ENCODE data around the gene ECPAS. TPM values are rescaled to one million over a fixed set of nuclear protein-coding genes. Genes with fewer than 3 reads are reported as not detected.
"Not testable (repeated sequence)": the region's sequence is repeated elsewhere in the genome, so short reads cannot be mapped to it uniquely, and the experiment has no call there.

ECPAS gene
- 62.0 TPM for polyA plus RNA-seq (2013, experiment 1 of 2)
- polyA plus RNA-seq (2013, experiment 2 of 2): 61.2 TPM

- Histone ChIP-seq H3K27me3 (ENCODE audit: insufficient read depth, low read length) (no peaks in the 10 kb centered on the region), H3K27ac (ENCODE audit: low read depth, low read length) (peak within 1 kb of the TSS; percentile 88), H3K36me3 (ENCODE audit: insufficient read depth, low read length) (no peaks in the 10 kb centered on the region), H3K4me1 (ENCODE audit: insufficient read depth, low read length) (peaks cover 11% of the 10 kb centered on the region), H3K4me3 (ENCODE audit: low read length) (peak within 1 kb of the TSS; percentile 68), H3K9me3 (ENCODE audit: insufficient read depth, low read depth, low read length) (no peaks in the 10 kb centered on the region), H3K9ac (ENCODE audit: low read depth, low read length) (peak within 1 kb of the TSS; percentile 96)
- under 1% methylated on average over 101 of the region's 101 CpGs for WGBS
Observed at GRCh38 chr9:111483858-111484571, at the start of gene ECPAS. Gene ECPAS (minus strand): TSS chr9:111484383. CDS start chr9:111472918, 11,465 bp downstream.

- Histone ChIP-seq H3K9ac (ENCODE audit: low read depth, low read length) (no peak overlapping the region), H3K4me3 (ENCODE audit: low read length) (no peak overlapping the region), H3K36me3 (ENCODE audit: insufficient read depth, low read length) (peaks cover 87% of the 10 kb centered on the region), H3K27ac (ENCODE audit: low read depth, low read length) (no peak overlapping the region), H3K4me1 (ENCODE audit: insufficient read depth, low read length) (peaks cover 19% of the 10 kb centered on the region), H3K27me3 (ENCODE audit: insufficient read depth, low read length) (no peaks in the 10 kb centered on the region), H3K9me3 (ENCODE audit: insufficient read depth, low read depth, low read length) (peaks cover 33% of the 10 kb centered on the region)
- WGBS: 94% methylated on average over 5 of the region's 5 CpGs
Observed at GRCh38 chr9:111533099-111533790, 49.1 kb upstream of the ECPAS start.

- no peak overlapping the region for H3K27ac ChIP-seq (ENCODE audit: low read depth, low read length)
- 97% methylated on average over 4 of the region's 4 CpGs for WGBS
- no peaks in the 10 kb centered on the region for H3K27me3 ChIP-seq (ENCODE audit: insufficient read depth, low read length)
- peaks cover 84% of the 10 kb centered on the region for H3K36me3 ChIP-seq (ENCODE audit: insufficient read depth, low read length)
- peaks cover 32% of the 10 kb centered on the region for H3K4me1 ChIP-seq (ENCODE audit: insufficient read depth, low read length)
- H3K4me3 ChIP-seq (ENCODE audit: low read length): no peak overlapping the region
- H3K9me3 ChIP-seq (ENCODE audit: insufficient read depth, low read depth, low read length): peaks cover 18% of the 10 kb centered on the region; the same call in 1 of the 2 replicates
- H3K9ac ChIP-seq (ENCODE audit: low read depth, low read length): no peak overlapping the region
Observed at GRCh38 chr9:111531716-111532115, 47.5 kb upstream of the ECPAS start.

- H3K27me3 ChIP-seq (ENCODE audit: insufficient read depth, low read length): no peaks in the 10 kb centered on the region
- 0% methylated on average over 1 of the region's 2 CpGs for WGBS
- H3K36me3 ChIP-seq (ENCODE audit: insufficient read depth, low read length): peaks cover 65% of the 10 kb centered on the region
- H3K9me3 ChIP-seq (ENCODE audit: insufficient read depth, low read depth, low read length): peaks cover 7% of the 10 kb centered on the region; the same call in 1 of the 2 replicates
- H3K4me3 ChIP-seq (ENCODE audit: low read length): peak overlapping the region; percentile 37
- no peak overlapping the region for H3K9ac ChIP-seq (ENCODE audit: low read depth, low read length)
- peaks cover 42% of the 10 kb centered on the region for H3K4me1 ChIP-seq (ENCODE audit: insufficient read depth, low read length)
- H3K27ac ChIP-seq (ENCODE audit: low read depth, low read length): peak overlapping the region; percentile 96
Observed at GRCh38 chr9:111529787-111530186, 45.6 kb upstream of the ECPAS start.

GRCh38 chr9:111527347-111527746, 43.2 kb upstream of the ECPAS start:
- Histone ChIP-seq H3K4me1 (ENCODE audit: insufficient read depth, low read length) (peaks cover 42% of the 10 kb centered on the region), H3K9ac (ENCODE audit: low read depth, low read length) (peak overlapping the region; percentile 28; the same call in 1 of the 2 replicates), H3K4me3 (ENCODE audit: low read length) (no peak overlapping the region), H3K27me3 (ENCODE audit: insufficient read depth, low read length) (no peaks in the 10 kb centered on the region), H3K9me3 (ENCODE audit: insufficient read depth, low read depth, low read length) (no peaks in the 10 kb centered on the region), H3K36me3 (ENCODE audit: insufficient read depth, low read length) (peaks cover 42% of the 10 kb centered on the region), H3K27ac (ENCODE audit: low read depth, low read length) (peak overlapping the region; percentile 96)
- 91% methylated on average over 2 of the region's 2 CpGs for WGBS

GRCh38 chr9:111525056-111525977, 41.1 kb upstream of the ECPAS start, which contains the start of gene ZNF483:
Gene ZNF483 (plus strand): TSS chr9:111525179. CDS start chr9:111527396, 2,217 bp downstream.
- peaks cover 23% of the 10 kb centered on the region for H3K36me3 ChIP-seq (ENCODE audit: insufficient read depth, low read length)
- H3K4me1 ChIP-seq (ENCODE audit: insufficient read depth, low read length): peaks cover 40% of the 10 kb centered on the region
- WGBS: 3% methylated on average over 66 of the region's 66 CpGs
- H3K27me3 ChIP-seq (ENCODE audit: insufficient read depth, low read length): no peaks in the 10 kb centered on the region
- H3K9ac ChIP-seq (ENCODE audit: low read depth, low read length): peak within 1 kb of the TSS; percentile 74
- H3K4me3 ChIP-seq (ENCODE audit: low read length): peak within 1 kb of the TSS; percentile 83
- peak within 1 kb of the TSS; percentile 79 for H3K27ac ChIP-seq (ENCODE audit: low read depth, low read length)
- H3K9me3 ChIP-seq (ENCODE audit: insufficient read depth, low read depth, low read length): no peaks in the 10 kb centered on the region

GRCh38 chr9:111524731-111525055, 40.5 kb upstream of the ECPAS start:
- Histone ChIP-seq H3K27ac (ENCODE audit: low read depth, low read length) (no peak overlapping the region), H3K9me3 (ENCODE audit: insufficient read depth, low read depth, low read length) (no peaks in the 10 kb centered on the region), H3K36me3 (ENCODE audit: insufficient read depth, low read length) (peaks cover 21% of the 10 kb centered on the region), H3K4me3 (ENCODE audit: low read length) (peak overlapping the region; percentile 83), H3K27me3 (ENCODE audit: insufficient read depth, low read length) (no peaks in the 10 kb centered on the region), H3K9ac (ENCODE audit: low read depth, low read length) (peak overlapping the region; percentile 74), H3K4me1 (ENCODE audit: insufficient read depth, low read length) (peaks cover 36% of the 10 kb centered on the region)
- 32% methylated on average over 7 of the region's 7 CpGs for WGBS

GRCh38 chr9:111516061-111516465, 31.9 kb upstream of the ECPAS start:
- Histone ChIP-seq H3K36me3 (ENCODE audit: insufficient read depth, low read length) (no peaks in the 10 kb centered on the region), H3K27me3 (ENCODE audit: insufficient read depth, low read length) (no peaks in the 10 kb centered on the region), H3K9ac (ENCODE audit: low read depth, low read length) (no peak overlapping the region), H3K4me3 (ENCODE audit: low read length) (no peak overlapping the region), H3K4me1 (ENCODE audit: insufficient read depth, low read length) (0 out of 2 replicates have a peak, but pooled peaks cover 4% of the 10 kb centered on the region), H3K9me3 (ENCODE audit: insufficient read depth, low read depth, low read length) (peaks cover 3% of the 10 kb centered on the region; the same call in 1 of the 2 replicates), H3K27ac (ENCODE audit: low read depth, low read length) (no peak overlapping the region)
- 70% methylated on average over 2 of the region's 2 CpGs for WGBS

- H3K27me3 ChIP-seq (ENCODE audit: insufficient read depth, low read length): no peaks in the 10 kb centered on the region
Observed at GRCh38 chr9:111514967-111515366, 30.8 kb upstream of the ECPAS start.

GRCh38 chr9:111511581-111511980, 27.4 kb upstream of the ECPAS start:
- H3K27me3 ChIP-seq (ENCODE audit: insufficient read depth, low read length); H3K36me3 ChIP-seq (ENCODE audit: insufficient read depth, low read length); H3K27ac ChIP-seq (ENCODE audit: low read depth, low read length); H3K4me1 ChIP-seq (ENCODE audit: insufficient read depth, low read length); H3K4me3 ChIP-seq (ENCODE audit: low read length); H3K9ac ChIP-seq (ENCODE audit: low read depth, low read length): not testable (repeated sequence)
- WGBS: 88% methylated on average over 6 of the region's 6 CpGs
- H3K9me3 ChIP-seq (ENCODE audit: insufficient read depth, low read depth, low read length): peaks cover 10% of the 10 kb centered on the region; the same call in 1 of the 2 replicates

More at GRCh38 chr9:111514967-111515366, 30.8 kb upstream of the ECPAS start:
- Histone ChIP-seq H3K4me1 (ENCODE audit: insufficient read depth, low read length) (0 out of 2 replicates have a peak, but pooled peaks cover 4% of the 10 kb centered on the region), H3K9me3 (ENCODE audit: insufficient read depth, low read depth, low read length) (peaks cover 10% of the 10 kb centered on the region; the same call in 1 of the 2 replicates), H3K9ac (ENCODE audit: low read depth, low read length) (no peak overlapping the region), H3K27ac (ENCODE audit: low read depth, low read length) (no peak overlapping the region), H3K36me3 (ENCODE audit: insufficient read depth, low read length) (no peaks in the 10 kb centered on the region), H3K4me3 (ENCODE audit: low read length) (no peak overlapping the region)

All from HUES64 (cell line).